Activated CD4-positive, alpha-beta T cell treated with anti-CD3 and anti-CD28 coated beads, Interleukin-2, Interleukin-4, amounts not matched to agents 100 ng/mL and 50 ng/mL, durations not matched to agents 16 hours and 8 hours (primary cell): Measurements from ENCODE around the gene TMCO6.
"Not testable (repeated sequence)": the region's sequence is repeated elsewhere in the genome, so short reads cannot be mapped to it uniquely, and the experiment has no call there.

Source experiments
- DNase-seq: peaks from one replicate; pipeline ENCODE4 v3.0.0-alpha.2; 2020; ENCODE audit warnings: low spot score

The TMCO6 gene

GRCh38 chr5:140639148-140639981 lies at the start of gene TMCO6:
TMCO6 (plus strand) TSS chr5:140639451; CDS start chr5:140639528, 77 bp downstream.
- peak; percentile 97 for DNase-seq

GRCh38 chr5:140590861-140591260 lies 48.4 kb upstream of the TMCO6 start:
- DNase-seq: no peak

GRCh38 chr5:140591747-140592372 lies 47.4 kb upstream of the TMCO6 start:
- DNase-seq: no peak

- DNase-seq: not testable (repeated sequence)
Observed at GRCh38 chr5:140593070-140593469, 46.2 kb upstream of the TMCO6 start.

- DNase-seq: no peak
Observed at GRCh38 chr5:140594169-140594568, 45.1 kb upstream of the TMCO6 start.

- no peak for DNase-seq
Observed at GRCh38 chr5:140595538-140596300, 43.5 kb upstream of the TMCO6 start.

GRCh38 chr5:140596321-140596741 lies 42.9 kb upstream of the TMCO6 start:
- no peak for DNase-seq

GRCh38 chr5:140598836-140599235 lies 40.4 kb upstream of the TMCO6 start:
- no peak for DNase-seq

GRCh38 chr5:140600096-140600495 lies 39.2 kb upstream of the TMCO6 start:
- DNase-seq: no peak

- no peak for DNase-seq
Observed at GRCh38 chr5:140602147-140602546, 37.1 kb upstream of the TMCO6 start.

GRCh38 chr5:140603446-140603698 lies 35.9 kb upstream of the TMCO6 start:
- DNase-seq: not testable (repeated sequence)

- DNase-seq: no peak
Observed at GRCh38 chr5:140603734-140604133, 35.5 kb upstream of the TMCO6 start.

- DNase-seq: no peak
Observed at GRCh38 chr5:140605879-140606278, 33.4 kb upstream of the TMCO6 start.

- no peak for DNase-seq
Observed at GRCh38 chr5:140607031-140607430, 32.2 kb upstream of the TMCO6 start.

GRCh38 chr5:140608722-140609121 lies 30.5 kb upstream of the TMCO6 start:
- no peak for DNase-seq

GRCh38 chr5:140609126-140609525 lies 30.1 kb upstream of the TMCO6 start:
- DNase-seq: no peak

- DNase-seq: no peak
Observed at GRCh38 chr5:140611020-140611521, 28.2 kb upstream of the TMCO6 start.

- no peak for DNase-seq
Observed at GRCh38 chr5:140622301-140622700, 16.9 kb upstream of the TMCO6 start.

- not testable (repeated sequence) for DNase-seq
Observed at GRCh38 chr5:140623061-140623460, 16.2 kb upstream of the TMCO6 start.

- not testable (repeated sequence) for DNase-seq
Observed at GRCh38 chr5:140624886-140625285, 14.4 kb upstream of the TMCO6 start.

GRCh38 chr5:140627972-140628371 lies 11.3 kb upstream of the TMCO6 start:
- no peak for DNase-seq

- no peak for DNase-seq
Observed at GRCh38 chr5:140628711-140629110, 10.5 kb upstream of the TMCO6 start.
